Fibroblast of upper back skin (primary cell): ENCODE measurements around the gene ANTXR1.

Experiments used
- DNase-seq: peaks from one replicate; pipeline ENCODE4 v3.0.0-alpha.2; 2013

Gene ANTXR1

GRCh38 chr2:69075486-69075885, 62.5 kb downstream of the ANTXR1 start:
- no peak for DNase-seq

GRCh38 chr2:69076601-69077000, 63.6 kb downstream of the ANTXR1 start:
- DNase-seq, result no peak

GRCh38 chr2:69077252-69077950, 64.4 kb downstream of the ANTXR1 start:
- DNase-seq, result no peak

GRCh38 chr2:69080071-69080470, 67.1 kb downstream of the ANTXR1 start:
- DNase-seq, result no peak

- DNase-seq, result no peak
Observed at GRCh38 chr2:69081001-69081580, 68.1 kb downstream of the ANTXR1 start.

GRCh38 chr2:69081757-69082156, 68.8 kb downstream of the ANTXR1 start:
- no peak for DNase-seq

GRCh38 chr2:69082430-69082997, 69.5 kb downstream of the ANTXR1 start:
- DNase-seq, result peak; percentile 66

GRCh38 chr2:69083235-69083748, 70.3 kb downstream of the ANTXR1 start:
- DNase-seq, result peak; percentile 28

- DNase-seq, result no peak
Observed at GRCh38 chr2:69084492-69084891, 71.5 kb downstream of the ANTXR1 start.

GRCh38 chr2:69086466-69086865, 73.5 kb downstream of the ANTXR1 start:
- DNase-seq, result peak; percentile 8

GRCh38 chr2:69087211-69087911, 74.4 kb downstream of the ANTXR1 start:
- peak; percentile 17 for DNase-seq

GRCh38 chr2:69087912-69088240, 74.9 kb downstream of the ANTXR1 start:
- peak; percentile 74 for DNase-seq

- DNase-seq, result peak; percentile 56
Observed at GRCh38 chr2:69088466-69088865, 75.5 kb downstream of the ANTXR1 start.

GRCh38 chr2:69089266-69089665, 76.3 kb downstream of the ANTXR1 start:
- peak; percentile 52 for DNase-seq

- DNase-seq, result no peak
Observed at GRCh38 chr2:69089998-69090397, 77.0 kb downstream of the ANTXR1 start.

- no peak for DNase-seq
Observed at GRCh38 chr2:69090820-69091219, 77.8 kb downstream of the ANTXR1 start.

- DNase-seq, result no peak
Observed at GRCh38 chr2:69092857-69093256, 79.9 kb downstream of the ANTXR1 start.

GRCh38 chr2:69095305-69095704, 82.3 kb downstream of the ANTXR1 start:
- peak; percentile 77 for DNase-seq

GRCh38 chr2:69096326-69097095, 83.5 kb downstream of the ANTXR1 start:
- no peak for DNase-seq

- no peak for DNase-seq
Observed at GRCh38 chr2:69097148-69097610, 84.2 kb downstream of the ANTXR1 start.

GRCh38 chr2:69097891-69098655, 85.1 kb downstream of the ANTXR1 start:
- peak; percentile 63 for DNase-seq

- peak; percentile 72 for DNase-seq
Observed at GRCh38 chr2:69099541-69099940, 86.6 kb downstream of the ANTXR1 start.
